ENCODE data around the gene TYROBP.
A peak's percentile ranks its signal among the peaks of the same experiment; 100 is the strongest.
"Not testable (repeated sequence)": the region's sequence is repeated elsewhere in the genome, so short reads cannot be mapped to it uniquely, and the experiment has no call there.

TYROBP gene

DNA sequence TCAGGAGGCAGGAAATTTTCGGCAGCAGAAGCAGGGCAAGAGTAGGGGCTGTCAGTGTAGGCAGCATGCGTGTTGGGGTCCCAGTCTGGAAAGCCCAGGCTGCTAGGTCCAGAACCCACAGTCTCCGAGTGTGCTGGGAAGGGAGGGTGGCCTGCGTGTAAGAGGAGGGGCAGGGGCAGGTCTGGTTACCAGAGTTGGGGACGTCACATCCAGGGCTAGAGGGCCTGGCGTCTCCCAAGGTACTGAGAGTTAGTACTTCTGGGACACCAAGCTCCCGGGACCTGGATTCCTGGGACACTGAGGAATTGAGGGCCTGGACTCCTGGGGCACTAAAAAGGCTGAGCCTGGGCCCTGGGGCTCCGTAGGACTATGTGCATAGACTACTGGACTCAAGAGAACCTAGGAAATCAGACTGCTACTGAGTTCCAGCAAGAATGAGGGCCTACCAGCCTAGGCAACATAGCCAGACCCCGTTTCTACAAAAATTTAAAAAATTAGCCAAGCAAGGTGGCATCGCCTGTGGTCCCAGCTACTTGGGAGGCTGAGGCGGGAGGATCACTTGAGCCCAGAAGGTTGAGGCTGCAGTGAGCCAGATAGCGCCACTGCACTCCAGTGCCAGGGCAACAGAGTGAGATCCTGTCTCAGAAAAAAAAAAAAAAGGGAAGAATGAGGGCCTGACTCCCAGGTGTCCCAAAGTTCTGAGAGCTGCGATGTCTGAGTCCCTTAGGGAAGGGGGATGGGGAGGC lies 10.2 kb downstream of the TYROBP start:
- Mint-ChIP-seq H3K4me1 (peaks cover 57% of the 10 kb centered on the region), H3K9me3 (no peaks in the 10 kb centered on the region), H3K27ac (peak overlapping the region; percentile 99), H3K36me3 (peaks cover 90% of the 10 kb centered on the region), H3K4me3 (peak overlapping the region; percentile 84)
- DNase-seq (ENCODE audit: low spot score in 2 of 2), result no peak
- no peak for ATAC-seq

DNA sequence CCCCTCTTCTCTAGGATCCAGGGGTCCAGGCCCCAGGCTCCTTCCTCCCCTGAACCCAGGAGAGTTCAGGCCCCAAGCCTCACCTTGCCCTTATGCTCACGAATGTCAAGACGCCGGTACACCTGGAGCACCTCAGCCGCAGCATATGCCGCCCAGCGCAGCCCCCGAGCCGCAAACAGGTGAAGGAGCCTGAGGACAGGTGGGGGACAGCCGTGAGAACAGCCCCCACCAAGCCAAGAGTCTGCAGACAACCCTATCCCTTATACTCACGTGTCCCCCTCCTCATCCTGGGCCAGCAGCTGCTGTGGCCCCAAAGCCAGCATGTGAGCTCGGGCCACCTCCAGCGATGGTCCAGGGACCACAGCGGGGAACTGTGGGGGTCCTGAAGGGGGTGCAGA lies 11.5 kb downstream of the TYROBP start:
- Mint-ChIP-seq H3K27ac (peak overlapping the region; percentile 99), H3K9me3 (no peaks in the 10 kb centered on the region), H3K4me3 (peak overlapping the region; percentile 84), H3K36me3 (peaks cover 95% of the 10 kb centered on the region), H3K4me1 (peaks cover 50% of the 10 kb centered on the region)
- DNase-seq (ENCODE audit: low spot score in 2 of 2), result no peak
- no peak for ATAC-seq

- DNase-seq (ENCODE audit: low spot score in 2 of 2), result no peak
- H3K4me1 Mint-ChIP-seq, result peaks cover 48% of the 10 kb centered on the region
- peak overlapping the region; percentile 99 for H3K27ac Mint-ChIP-seq
- H3K4me3 Mint-ChIP-seq, result peak overlapping the region; percentile 84
- peaks cover 99% of the 10 kb centered on the region for H3K36me3 Mint-ChIP-seq
- H3K9me3 Mint-ChIP-seq, result no peaks in the 10 kb centered on the region
- no peak for ATAC-seq
Observed at GRCh38 chr19:35895911-35896642, 12.0 kb downstream of the TYROBP start.

- ATAC-seq (no peak), DNase-seq (ENCODE audit: low spot score in 2 of 2) (no peak)
- Mint-ChIP-seq H3K27ac (no peak overlapping the region), H3K4me3 (no peak overlapping the region), H3K9me3 (no peaks in the 10 kb centered on the region), H3K36me3 (peaks cover 100% of the 10 kb centered on the region), H3K4me1 (peaks cover 42% of the 10 kb centered on the region)
Observed at GRCh38 chr19:35894342-35894741, 13.8 kb downstream of the TYROBP start.

DNA sequence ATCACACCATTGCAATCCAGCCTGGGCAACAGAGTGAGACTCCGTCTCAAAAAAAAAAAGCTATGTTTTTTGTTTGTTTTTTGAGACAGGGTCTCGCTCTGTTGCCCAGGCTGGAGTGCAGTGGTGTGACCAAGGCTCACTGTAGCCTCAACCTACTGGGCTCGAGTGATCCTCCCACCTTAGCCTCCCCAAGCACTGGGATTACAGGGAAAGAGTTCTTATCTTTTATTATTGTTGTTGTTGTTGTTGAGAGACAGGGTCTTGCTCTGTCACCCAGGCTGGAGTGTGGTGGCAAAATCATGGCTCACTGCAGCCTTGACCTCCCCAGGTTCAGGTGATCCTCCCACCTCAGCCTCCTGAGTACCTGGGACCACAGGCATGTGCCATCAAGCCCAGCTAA lies 16.3 kb downstream of the TYROBP start:
- H3K9me3 Mint-ChIP-seq; ATAC-seq; DNase-seq (ENCODE audit: low spot score in 2 of 2); H3K4me3 Mint-ChIP-seq; H3K27ac Mint-ChIP-seq: not testable (repeated sequence)
- Mint-ChIP-seq H3K36me3 (peaks cover 100% of the 10 kb centered on the region), H3K4me1 (peaks cover 39% of the 10 kb centered on the region)

DNA sequence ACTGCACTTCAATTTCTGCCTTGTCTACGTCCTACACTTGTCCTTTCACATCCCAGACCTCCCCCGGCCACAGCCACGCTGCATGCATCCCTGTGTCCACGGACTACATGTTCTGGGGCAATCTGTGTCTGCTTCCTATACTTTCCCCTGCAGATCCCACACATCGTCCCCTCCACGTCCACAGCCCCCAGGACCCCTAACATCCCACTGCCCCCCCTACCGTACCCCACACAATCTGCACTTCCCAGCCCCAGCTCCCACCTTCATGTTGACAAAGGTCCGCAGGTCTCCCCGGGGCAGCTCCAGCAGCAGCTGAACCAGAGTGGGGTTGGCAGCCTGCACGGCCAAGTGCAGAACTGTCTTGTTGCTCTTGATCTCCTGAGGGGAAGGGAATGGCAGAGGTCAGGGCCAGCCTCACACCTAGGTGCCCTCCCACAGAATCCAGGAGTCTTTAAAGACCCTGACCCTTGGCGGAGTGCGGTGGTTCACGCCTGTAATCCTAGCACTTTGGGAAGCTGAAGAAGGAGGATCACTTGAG lies 17.9 kb downstream of the TYROBP start:
- Mint-ChIP-seq H3K9me3 (no peaks in the 10 kb centered on the region), H3K4me3 (no peak overlapping the region), H3K36me3 (peaks cover 100% of the 10 kb centered on the region), H3K27ac (peak overlapping the region; percentile 70), H3K4me1 (peaks cover 31% of the 10 kb centered on the region)
- ATAC-seq (no peak), DNase-seq (ENCODE audit: low spot score in 2 of 2) (no peak)

DNA sequence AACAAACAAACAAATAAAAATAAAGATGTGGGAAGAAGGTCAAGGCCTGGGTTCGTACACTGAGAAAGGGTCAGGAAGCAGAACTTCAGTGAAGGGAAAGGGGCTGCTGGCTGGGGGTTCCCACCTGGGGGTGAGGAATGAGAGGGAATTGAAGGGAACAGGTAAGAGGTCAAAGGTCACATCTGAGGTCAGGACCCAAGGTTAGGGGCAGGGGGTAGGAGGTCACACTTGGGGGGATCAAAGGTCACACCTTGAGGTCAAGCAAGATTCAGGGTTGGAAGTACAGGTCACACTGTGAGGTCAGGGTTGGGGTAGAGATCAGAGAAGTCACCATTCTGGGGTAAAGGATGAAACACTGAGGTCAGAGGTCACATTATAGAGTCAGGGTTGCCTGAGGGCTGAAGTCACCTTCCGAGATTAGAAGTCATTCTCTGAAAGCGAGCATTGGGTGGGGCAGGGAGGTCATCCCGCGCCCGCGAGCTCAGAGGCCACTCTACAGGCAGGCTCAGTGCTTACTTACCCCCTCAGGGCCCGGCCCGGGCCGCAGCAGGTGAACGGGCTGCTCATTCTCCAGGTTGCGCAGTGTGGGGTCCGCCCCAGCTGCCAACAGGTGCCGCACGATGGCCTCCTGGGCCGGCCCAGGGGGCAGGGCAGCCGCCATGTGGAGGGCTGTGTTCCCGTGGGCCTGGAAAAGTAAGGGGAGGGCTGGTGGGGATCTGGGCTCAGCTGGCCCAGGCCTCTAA lies 18.6 kb downstream of the TYROBP start:
- peak; percentile 19 for ATAC-seq
- H3K4me1 Mint-ChIP-seq, result peaks cover 31% of the 10 kb centered on the region
- no peak overlapping the region for H3K4me3 Mint-ChIP-seq
- DNase-seq (ENCODE audit: low spot score in 2 of 2), result no peak
- H3K36me3 Mint-ChIP-seq, result peaks cover 96% of the 10 kb centered on the region
- H3K9me3 Mint-ChIP-seq, result no peaks in the 10 kb centered on the region
- H3K27ac Mint-ChIP-seq, result peak overlapping the region; percentile 70

GRCh38 chr19:35888398-35888797 lies 19.7 kb downstream of the TYROBP start:
- peaks cover 92% of the 10 kb centered on the region for H3K36me3 Mint-ChIP-seq
- H3K9me3 Mint-ChIP-seq, result no peaks in the 10 kb centered on the region
- H3K4me1 Mint-ChIP-seq, result peaks cover 31% of the 10 kb centered on the region
- ATAC-seq (no peak), DNase-seq (ENCODE audit: low spot score in 2 of 2) (no peak)
- peak overlapping the region; percentile 84 for H3K27ac Mint-ChIP-seq
- H3K4me3 Mint-ChIP-seq, result no peak overlapping the region

- Mint-ChIP-seq H3K4me1 (peaks cover 24% of the 10 kb centered on the region), H3K27ac (peak overlapping the region; percentile 84), H3K36me3 (peaks cover 80% of the 10 kb centered on the region), H3K9me3 (no peaks in the 10 kb centered on the region), H3K4me3 (no peak overlapping the region)
- no peak for ATAC-seq
- no peak for DNase-seq (ENCODE audit: low spot score in 2 of 2)
Observed at GRCh38 chr19:35887197-35887596, 20.9 kb downstream of the TYROBP start.

DNA sequence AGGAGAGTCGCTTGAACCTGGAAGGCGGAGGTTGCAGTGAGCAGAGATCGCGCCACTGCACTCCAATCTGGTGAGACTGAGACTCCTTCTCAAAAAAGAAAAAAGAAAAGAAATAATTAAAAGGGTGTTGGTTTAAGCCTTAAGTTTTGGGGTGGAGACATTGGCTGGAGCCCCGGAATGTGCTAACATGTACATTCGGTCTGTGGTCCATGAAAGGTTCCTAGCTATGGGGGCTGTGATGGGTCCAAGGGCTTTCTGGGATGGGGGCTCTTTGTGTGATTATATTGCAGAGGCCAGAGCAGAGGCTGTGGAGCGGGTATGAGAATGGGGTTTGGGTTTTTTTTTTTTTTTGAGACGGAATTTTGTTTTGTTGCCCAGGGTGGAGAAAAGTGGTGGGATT lies 22.2 kb downstream of the TYROBP start:
- DNase-seq (ENCODE audit: low spot score in 2 of 2), result no peak
- no peak for ATAC-seq
- Mint-ChIP-seq H3K9me3 (no peaks in the 10 kb centered on the region), H3K4me1 (peaks cover 24% of the 10 kb centered on the region), H3K27ac (peak overlapping the region; percentile 48), H3K4me3 (no peak overlapping the region), H3K36me3 (peaks cover 67% of the 10 kb centered on the region)

DNA sequence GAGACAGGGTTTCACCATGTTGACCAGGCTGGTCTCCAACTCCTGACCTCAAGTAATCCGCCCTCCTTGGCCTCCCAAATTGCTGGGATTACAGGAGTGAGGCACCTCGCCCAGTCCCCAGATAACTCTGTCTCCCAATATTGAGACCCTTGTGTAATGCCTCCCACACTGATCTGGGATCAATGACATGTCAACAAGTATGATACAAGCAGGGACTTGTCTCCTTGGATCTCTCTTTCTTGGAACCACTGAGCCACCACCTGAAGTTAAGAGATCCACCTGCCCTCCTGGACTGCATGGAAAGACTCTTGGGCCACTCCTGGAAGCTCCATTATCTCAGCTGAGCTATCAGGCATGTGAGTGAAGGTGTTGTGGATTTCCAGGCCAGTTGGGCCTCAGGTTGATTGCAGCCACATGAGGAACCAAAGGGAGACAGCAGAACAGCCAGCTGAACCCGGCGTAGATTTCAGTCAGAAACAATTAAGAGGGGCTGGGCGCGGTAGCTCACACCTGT lies 22.8 kb downstream of the TYROBP start:
- H3K36me3 Mint-ChIP-seq, result peaks cover 61% of the 10 kb centered on the region
- DNase-seq (ENCODE audit: low spot score in 2 of 2), result no peak
- ATAC-seq, result no peak
- H3K4me3 Mint-ChIP-seq, result no peak overlapping the region
- no peaks in the 10 kb centered on the region for H3K9me3 Mint-ChIP-seq
- H3K4me1 Mint-ChIP-seq, result peaks cover 24% of the 10 kb centered on the region
- peak overlapping the region; percentile 61 for H3K27ac Mint-ChIP-seq

GRCh38 chr19:35883882-35884281 lies 24.2 kb downstream of the TYROBP start:
- no peak overlapping the region for H3K4me3 Mint-ChIP-seq
- H3K9me3 Mint-ChIP-seq, result no peaks in the 10 kb centered on the region
- ATAC-seq (no peak), DNase-seq (ENCODE audit: low spot score in 2 of 2) (no peak)
- peaks cover 26% of the 10 kb centered on the region for H3K4me1 Mint-ChIP-seq
- H3K36me3 Mint-ChIP-seq, result peaks cover 53% of the 10 kb centered on the region
- H3K27ac Mint-ChIP-seq, result no peak overlapping the region

DNA sequence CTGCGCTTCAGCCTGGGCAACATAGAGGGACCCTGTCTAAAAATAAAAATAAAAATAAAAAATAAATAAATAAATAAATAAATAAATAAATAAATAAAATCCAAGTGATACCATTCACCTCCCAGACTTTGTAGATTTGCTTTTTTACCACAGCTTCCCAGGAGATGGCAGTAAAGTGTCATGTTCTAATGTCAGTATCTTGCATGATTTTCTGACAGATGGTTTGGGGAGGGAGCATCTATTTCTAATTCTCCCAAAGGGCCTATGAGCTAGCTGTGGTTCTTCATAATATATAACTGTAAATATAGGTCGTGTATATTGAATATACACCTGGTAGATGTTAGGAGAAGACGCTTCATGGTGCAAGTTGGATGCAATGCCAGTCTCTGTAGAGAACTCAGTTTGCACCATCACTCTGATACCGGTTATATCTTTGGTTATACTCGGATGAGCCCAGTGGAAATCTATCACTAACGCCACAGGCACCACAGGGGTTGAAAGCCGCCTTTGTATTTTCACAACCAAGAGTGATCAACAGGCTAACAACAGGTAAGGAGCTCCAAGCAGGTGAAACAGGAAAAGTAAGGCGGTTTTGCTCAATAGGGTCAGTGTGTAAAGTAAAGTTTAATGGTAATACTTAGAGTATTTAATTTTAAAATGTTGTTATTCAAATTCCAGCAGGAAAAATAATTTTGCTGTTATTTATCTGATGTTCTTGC lies 25.8 kb downstream of the TYROBP start:
- H3K4me1 Mint-ChIP-seq, result peaks cover 15% of the 10 kb centered on the region
- H3K27ac Mint-ChIP-seq, result no peak overlapping the region
- ATAC-seq, result peak; percentile 41
- no peak overlapping the region for H3K4me3 Mint-ChIP-seq
- no peak for DNase-seq (ENCODE audit: low spot score in 2 of 2)
- peaks cover 37% of the 10 kb centered on the region for H3K36me3 Mint-ChIP-seq
- H3K9me3 Mint-ChIP-seq, result no peaks in the 10 kb centered on the region

- ATAC-seq (peak; percentile 86), DNase-seq (ENCODE audit: low spot score in 2 of 2) (peak; percentile 84 to 92)
- H3K4me1 Mint-ChIP-seq, result peaks cover 9% of the 10 kb centered on the region
- H3K36me3 Mint-ChIP-seq, result peaks cover 15% of the 10 kb centered on the region
- no peaks in the 10 kb centered on the region for H3K9me3 Mint-ChIP-seq
- no peak overlapping the region for H3K4me3 Mint-ChIP-seq
- H3K27ac Mint-ChIP-seq, result no peak overlapping the region
Observed at GRCh38 chr19:35879770-35880317, 28.3 kb downstream of the TYROBP start.

Measured in stimulated activated effector memory CD8-positive, alpha-beta T cell treated with anti-CD3 and anti-CD28 coated beads, Interleukin-12 subunit alpha, Interleukin-12 subunit beta, amount 100 ng/mL, for 72 hours (primary cell).